Activated CD8-positive, alpha-beta T cell treated with anti-CD3 and anti-CD28 coated beads, Interleukin-2, amount 10 ng/mL, durations not matched to agents 7 days and 5 days (primary cell): ENCODE results near the gene MPP2. TPM values are rescaled to one million over a fixed set of nuclear protein-coding genes. Genes with fewer than 3 reads are reported as not detected.
"Not testable (repeated sequence)": the region's sequence is repeated elsewhere in the genome, so short reads cannot be mapped to it uniquely, and the experiment has no call there.

ENCODE experiments used
- ATAC-seq: fragments of 150-1000 bp; cut with Tn5 transposase; one replicate; pipeline ENCODE4 v1.10.0; 2021; ENCODE audit warnings: moderate library complexity
- CTCF ChIA-PET: fragments of 350-600 bp; sonication (Branson Sonifier 250); formaldehyde crosslinking; loops from one replicate; lab custom pipeline; 2021; ENCODE audit warnings: antibody characterized with exemption; lab: Charles Lee
- POLR2A ChIA-PET: fragments of 350-600 bp; sonication (Branson Sonifier 250); formaldehyde crosslinking; loops from one replicate; lab custom pipeline; 2021; ENCODE audit warnings: antibody characterized with exemption; lab: Charles Lee
- DNase-seq: peaks from one replicate; pipeline ENCODE4 v3.0.0-alpha.2; 2020
- H3K27ac Mint-ChIP-seq: one replicate; pipeline ENCODE4 v1.8.0; 2021; ENCODE audit warnings: mild to moderate bottlenecking, mixed read lengths
- H3K27me3 Mint-ChIP-seq: one replicate; pipeline ENCODE4 v1.8.0; 2021; ENCODE audit warnings: low read depth, mixed read lengths
- H3K36me3 Mint-ChIP-seq: one replicate; pipeline ENCODE4 v1.8.0; 2021; ENCODE audit warnings: low read depth, mixed read lengths
- H3K4me1 Mint-ChIP-seq: one replicate; pipeline ENCODE4 v1.8.0; 2021; ENCODE audit warnings: low read depth, mixed read lengths
- H3K4me3 Mint-ChIP-seq: one replicate; pipeline ENCODE4 v1.8.0; 2021; ENCODE audit warnings: mild to moderate bottlenecking, mixed read lengths
- H3K9me3 Mint-ChIP-seq: one replicate; pipeline ENCODE4 v1.8.0; 2022; ENCODE audit warnings: mixed read lengths; ENCODE audit not compliant: insufficient read depth
- total RNA-seq, 2 experiments: library from RNA; stranded (reverse); gene quantifications; one replicate each; pipeline ENCODE4 v1.2.3, GENCODE V29; 2021

Gene MPP2
- total RNA-seq, 2 experiments from 2014 or later: 1.2 to 1.8 TPM

DNA sequence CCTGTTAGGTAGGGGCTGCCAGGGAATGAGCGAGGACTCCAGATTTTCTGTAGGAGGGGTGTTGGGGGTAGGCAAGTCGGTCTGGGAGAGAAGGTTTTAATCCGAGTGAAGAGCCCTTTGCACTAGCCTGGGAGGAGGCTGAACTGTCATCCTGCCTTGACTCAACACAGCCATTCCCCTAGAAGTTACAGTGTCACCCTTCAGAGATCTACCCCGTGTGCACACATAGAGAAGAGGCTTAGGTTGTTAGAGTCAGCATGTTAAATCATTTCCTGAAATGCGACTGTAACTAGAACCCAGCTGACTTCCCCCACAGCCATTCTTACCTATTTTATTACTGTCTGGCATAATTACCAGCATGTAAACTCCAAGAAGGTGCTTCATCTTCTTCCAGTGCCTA lies 20.6 kb upstream of the MPP2 start:
- peak overlapping the region; percentile 76 for H3K27ac Mint-ChIP-seq
- peak; percentile 76 for ATAC-seq
- peaks cover 12% of the 10 kb centered on the region for H3K27me3 Mint-ChIP-seq
- H3K9me3 Mint-ChIP-seq, H3K36me3 Mint-ChIP-seq, DNase-seq, POLR2A ChIA-PET: not testable (repeated sequence)
- CTCF ChIA-PET: interaction anchor here (0.6 to 1.2 kb wide), 7 partner anchors 9 to 50 kb away, joined by 3 to 16 read pairs (median 3); partner anchors contain the start of gene PPY
- peak overlapping the region; percentile 60 for H3K4me3 Mint-ChIP-seq
- peaks cover 33% of the 10 kb centered on the region for H3K4me1 Mint-ChIP-seq

DNA sequence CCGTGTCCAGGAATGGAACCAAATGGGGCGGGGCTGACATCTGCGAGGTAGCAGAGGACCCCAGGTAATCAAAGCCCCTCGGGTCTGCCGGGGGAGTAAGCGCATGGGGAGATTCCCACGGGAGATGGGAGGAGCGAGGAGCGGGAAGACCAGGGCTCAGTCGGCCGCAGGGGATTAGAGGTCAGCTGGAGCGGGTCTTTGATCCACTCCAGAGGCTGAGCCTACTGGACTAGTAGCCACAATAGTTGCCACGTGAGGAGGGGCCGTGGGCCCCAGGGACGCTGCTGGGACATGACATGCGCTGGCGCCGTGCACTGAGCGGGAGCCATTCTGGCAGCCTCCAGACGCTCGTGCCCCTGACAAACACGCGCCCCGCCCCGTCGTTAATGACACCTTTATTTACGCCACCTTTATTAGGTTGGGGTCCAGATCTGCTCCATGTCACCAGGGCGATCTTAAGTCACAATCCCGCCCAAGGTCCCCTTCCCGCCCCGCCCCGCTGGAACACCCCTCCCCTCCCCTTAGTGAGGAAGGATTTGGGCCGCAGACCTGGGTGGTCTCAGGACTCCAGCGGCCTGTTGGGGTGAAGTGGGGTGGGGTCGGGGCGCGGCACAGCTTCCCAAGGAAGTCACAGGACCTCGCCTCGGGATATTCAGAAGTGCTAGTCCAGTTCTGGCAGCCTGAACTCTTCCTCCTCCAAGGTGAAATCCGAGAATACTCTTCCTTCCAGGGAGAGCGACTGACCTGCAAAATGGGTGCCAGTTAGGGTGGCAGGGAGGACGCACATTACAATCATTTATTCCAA lies 19.9 kb upstream of the MPP2 start:
- no peak for ATAC-seq
- Mint-ChIP-seq H3K4me1 (peaks cover 33% of the 10 kb centered on the region), H3K9me3 (no peaks in the 10 kb centered on the region), H3K27me3 (peaks cover 12% of the 10 kb centered on the region), H3K4me3 (peak overlapping the region; percentile 60), H3K27ac (peak overlapping the region; percentile 76), H3K36me3 (no peaks in the 10 kb centered on the region)
- ChIA-PET CTCF (interaction anchor here (2.4 to 4.4 kb wide), 2 partner anchors 16 to 17 kb away, joined by 20 to 36 read pairs; partner anchors contain the start of gene PPY), POLR2A (no interaction called here)
- no peak for DNase-seq

DNA sequence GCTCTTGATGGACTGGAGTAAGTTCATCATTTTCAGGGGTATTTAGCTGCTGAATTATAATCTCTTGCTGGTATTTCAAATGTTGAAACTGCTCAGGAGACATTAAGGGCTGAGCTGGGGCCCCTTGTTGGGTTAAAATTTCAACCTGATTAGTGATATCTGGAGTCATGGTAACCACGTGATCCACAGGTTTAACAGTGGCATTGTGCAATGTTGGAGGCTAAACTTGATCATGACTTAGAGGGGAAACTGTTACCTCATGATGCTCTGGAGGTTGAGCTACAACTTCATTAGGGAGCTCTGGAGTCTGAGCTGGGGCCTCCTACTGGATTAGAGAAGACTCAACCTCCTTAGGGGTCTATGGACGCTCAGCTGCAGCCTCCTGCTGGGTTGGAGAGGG lies 17.2 kb upstream of the MPP2 start:
- Mint-ChIP-seq H3K36me3 (no peaks in the 10 kb centered on the region), H3K9me3 (no peaks in the 10 kb centered on the region), H3K4me1 (peaks cover 30% of the 10 kb centered on the region), H3K27ac (no peak overlapping the region), H3K27me3 (peaks cover 12% of the 10 kb centered on the region), H3K4me3 (no peak overlapping the region)
- no peak for DNase-seq
- ATAC-seq: no peak
- CTCF ChIA-PET: interaction anchor here (1.1 to 4.4 kb wide), 8 partner anchors 8 to 117 kb away, joined by 3 to 36 read pairs (median 5); no protein-coding TSS in a partner anchor
- POLR2A ChIA-PET: no interaction called here

DNA sequence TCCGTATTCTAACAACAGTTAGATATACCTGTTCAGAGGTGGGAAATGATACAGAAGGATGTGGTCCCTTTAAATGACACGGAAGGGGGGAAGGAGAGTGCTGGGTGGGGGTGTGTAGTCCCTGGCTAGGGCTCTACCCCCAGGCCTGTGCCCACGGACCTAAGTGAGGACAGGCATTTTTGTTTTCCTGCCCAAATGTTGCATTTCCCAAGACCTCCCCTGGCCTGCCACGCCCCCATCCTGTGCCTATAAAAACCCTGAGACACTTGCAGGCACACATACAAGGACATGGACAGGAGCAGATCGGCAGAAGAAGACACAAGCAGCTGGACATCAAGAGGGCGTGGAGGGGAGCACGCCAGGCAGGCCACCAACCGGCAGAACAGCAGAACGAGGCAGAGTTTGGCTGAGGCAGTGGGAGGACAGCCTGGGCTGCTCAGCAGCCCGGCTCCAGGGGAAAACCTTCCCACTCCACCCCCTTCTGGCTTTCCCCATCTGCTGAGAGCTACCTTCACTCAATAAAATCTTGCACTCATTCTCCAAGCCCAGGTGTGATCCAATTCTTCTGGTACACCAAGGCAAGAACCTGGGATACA lies 13.3 kb upstream of the MPP2 start:
- Mint-ChIP-seq H3K4me1 (peaks cover 30% of the 10 kb centered on the region), H3K36me3 (no peaks in the 10 kb centered on the region), H3K27me3 (peaks cover 8% of the 10 kb centered on the region), H3K9me3 (no peaks in the 10 kb centered on the region), H3K4me3 (no peak overlapping the region), H3K27ac (no peak overlapping the region)
- ATAC-seq (no peak), DNase-seq (no peak)
- POLR2A ChIA-PET: no interaction called here
- CTCF ChIA-PET: interaction anchor here (2.0 kb wide), 1 partner anchor 11 kb away, joined by 9 read pairs; no protein-coding TSS in a partner anchor

DNA sequence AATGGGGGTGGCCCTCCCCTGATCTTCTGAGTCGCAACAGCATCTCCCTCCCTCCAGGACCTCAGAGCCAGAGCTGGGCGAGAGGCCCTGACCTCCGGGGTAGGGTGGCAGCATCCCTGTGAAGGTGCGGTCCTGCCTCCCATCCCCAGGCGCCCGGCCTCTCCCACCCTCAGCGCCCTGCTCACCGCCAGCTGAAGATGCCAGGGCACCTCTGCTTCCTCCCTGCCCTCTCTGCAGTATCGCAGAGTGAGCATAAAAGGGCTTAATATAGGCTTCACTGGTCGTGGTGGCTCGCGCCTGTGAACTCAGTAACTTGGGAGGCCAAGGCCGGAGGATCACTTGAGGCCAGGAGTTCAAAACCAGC lies 10.7 kb upstream of the MPP2 start:
- H3K9me3 Mint-ChIP-seq: no peaks in the 10 kb centered on the region
- H3K4me3 Mint-ChIP-seq: peak overlapping the region; percentile 73
- POLR2A ChIA-PET: interaction anchor here (1.1 kb wide), 1 partner anchor 76 kb away, joined by 3 read pairs; no protein-coding TSS in a partner anchor
- peak overlapping the region; percentile 80 for H3K27ac Mint-ChIP-seq
- H3K36me3 Mint-ChIP-seq: no peaks in the 10 kb centered on the region
- peaks cover 18% of the 10 kb centered on the region for H3K4me1 Mint-ChIP-seq
- CTCF ChIA-PET: interaction anchor here (1.3 to 1.7 kb wide), 4 partner anchors 9 to 80 kb away, joined by 5 to 7 read pairs (median 6); no protein-coding TSS in a partner anchor
- H3K27me3 Mint-ChIP-seq: peaks cover 3% of the 10 kb centered on the region
- DNase-seq (no peak), ATAC-seq (no peak)

DNA sequence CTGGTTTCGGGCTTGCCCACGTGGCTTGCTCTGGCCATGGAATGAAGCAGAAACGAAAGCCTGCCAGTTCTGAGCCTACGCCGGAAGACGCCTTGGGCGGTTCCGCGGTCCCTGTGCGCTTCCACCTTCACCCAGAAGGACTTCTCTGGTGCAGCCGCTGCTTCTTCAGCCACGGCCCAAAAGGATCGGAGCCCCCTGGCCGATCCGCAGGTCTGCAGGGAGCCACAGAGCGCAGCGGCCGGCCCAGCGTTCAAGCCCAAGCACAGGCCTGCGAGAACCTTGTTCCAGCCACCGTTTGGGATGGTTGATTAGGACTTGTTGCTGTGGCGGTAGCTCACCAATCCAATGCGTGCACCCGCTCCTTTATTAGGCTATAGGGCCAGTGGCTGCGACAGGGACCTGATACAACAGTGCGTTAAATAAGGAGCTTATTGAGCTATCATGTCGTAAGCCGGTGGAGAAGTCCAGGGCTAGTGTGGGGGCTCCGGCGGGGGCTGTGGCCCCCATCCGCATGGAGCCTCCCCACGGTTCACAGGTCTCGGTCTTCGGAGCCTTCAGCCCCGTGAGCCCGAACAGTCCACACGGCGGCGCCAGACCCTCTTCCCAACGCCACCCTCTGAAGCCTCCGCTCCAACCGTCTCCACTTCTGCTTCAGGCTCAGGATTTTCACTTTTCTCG lies 10.2 kb upstream of the MPP2 start:
- H3K27me3 Mint-ChIP-seq: peaks cover 2% of the 10 kb centered on the region
- ATAC-seq (peak; percentile 85), DNase-seq (peak; percentile 64)
- H3K4me1 Mint-ChIP-seq: peaks cover 18% of the 10 kb centered on the region
- H3K9me3 Mint-ChIP-seq: no peaks in the 10 kb centered on the region
- ChIA-PET POLR2A (interaction anchor here (1.1 kb wide), 1 partner anchor 76 kb away, joined by 3 read pairs; no protein-coding TSS in a partner anchor), CTCF (interaction anchor here (1.3 to 1.7 kb wide), 5 partner anchors 9 to 81 kb away, joined by 5 to 7 read pairs (median 6); no protein-coding TSS in a partner anchor)
- H3K4me3 Mint-ChIP-seq: peak overlapping the region; percentile 73
- no peaks in the 10 kb centered on the region for H3K36me3 Mint-ChIP-seq
- H3K27ac Mint-ChIP-seq: peak overlapping the region; percentile 80

DNA sequence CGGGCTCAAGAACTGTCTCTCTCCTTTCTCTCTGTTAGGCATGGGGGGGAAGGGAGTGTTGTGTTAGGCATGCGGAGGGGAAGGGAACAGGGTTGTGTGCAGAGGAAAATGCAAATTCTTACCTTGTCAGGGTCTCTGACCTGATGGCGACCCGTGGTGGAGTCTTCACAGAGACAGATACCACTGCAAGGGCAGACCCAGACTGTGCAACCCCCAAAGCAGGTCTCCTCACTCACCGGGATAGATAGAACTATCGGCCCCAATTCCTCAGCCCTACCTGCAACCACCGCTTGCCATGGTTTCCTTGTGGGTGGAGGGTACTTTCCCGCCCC lies 9.6 kb upstream of the MPP2 start:
- Mint-ChIP-seq H3K36me3 (no peaks in the 10 kb centered on the region), H3K4me3 (peak overlapping the region; percentile 73), H3K27ac (peak overlapping the region; percentile 80), H3K27me3 (peaks cover 2% of the 10 kb centered on the region), H3K4me1 (peaks cover 18% of the 10 kb centered on the region), H3K9me3 (no peaks in the 10 kb centered on the region)
- ChIA-PET POLR2A (no interaction called here), CTCF (interaction anchor here (0.8 to 3.3 kb wide), 6 partner anchors 8 to 38 kb away, joined by 3 to 17 read pairs (median 6); partner anchors contain the start of genes MPP2 and PPY)
- ATAC-seq: no peak
- DNase-seq: no peak

DNA sequence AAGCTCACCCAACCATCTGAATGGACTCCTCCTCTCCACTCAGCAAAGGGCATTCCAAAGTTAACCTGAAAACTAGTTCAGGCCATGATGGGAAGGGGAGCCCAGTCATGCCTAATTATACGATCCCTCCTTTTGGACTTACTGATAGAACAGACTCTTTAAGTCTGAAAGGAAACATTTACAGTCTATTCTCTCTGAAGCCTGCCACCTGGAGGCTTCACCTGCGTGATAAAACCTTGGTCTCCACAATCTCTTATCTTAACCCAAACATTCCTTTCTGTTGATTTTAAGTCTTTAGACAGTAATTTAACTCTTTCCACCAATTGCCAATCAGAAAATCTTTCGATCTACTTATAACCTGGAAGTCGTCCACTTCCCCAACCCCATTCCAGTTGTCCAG lies 9.0 kb upstream of the MPP2 start:
- Mint-ChIP-seq H3K27me3 (peaks cover 2% of the 10 kb centered on the region), H3K9me3 (no peaks in the 10 kb centered on the region), H3K4me3 (no peak overlapping the region), H3K27ac (no peak overlapping the region), H3K36me3 (no peaks in the 10 kb centered on the region), H3K4me1 (peaks cover 18% of the 10 kb centered on the region)
- ATAC-seq (no peak), DNase-seq (no peak)
- CTCF ChIA-PET: interaction anchor here (0.8 to 3.3 kb wide), 4 partner anchors 8 to 38 kb away, joined by 3 to 17 read pairs (median 6); partner anchors contain the start of genes MPP2 and PPY
- POLR2A ChIA-PET: no interaction called here

DNA sequence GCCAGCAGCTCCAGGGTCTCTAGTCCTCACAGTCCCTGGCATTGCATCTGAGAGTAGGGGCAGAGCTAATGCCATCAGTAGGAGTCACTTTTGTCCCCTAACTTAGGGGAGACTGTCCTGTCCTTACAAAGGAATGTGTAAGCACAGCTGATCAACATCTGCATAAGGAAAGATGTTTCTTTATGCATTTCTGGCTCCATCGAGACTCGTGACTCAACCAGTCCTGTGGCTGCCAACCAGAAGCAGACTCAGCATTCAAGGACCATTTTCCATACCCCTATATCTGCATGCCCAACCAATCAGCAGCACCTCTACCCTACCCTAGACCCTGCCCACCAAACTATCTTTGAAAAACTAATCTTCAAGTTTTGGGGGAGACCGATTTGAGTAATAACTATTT lies 8.2 kb upstream of the MPP2 start:
- ChIA-PET CTCF (interaction anchor here (1.1 to 3.3 kb wide), 2 partner anchors 9 to 28 kb away, joined by 5 to 17 read pairs; partner anchors contain the start of gene PPY), POLR2A (no interaction called here)
- no peak overlapping the region for H3K4me3 Mint-ChIP-seq
- H3K27ac Mint-ChIP-seq: no peak overlapping the region
- H3K36me3 Mint-ChIP-seq: no peaks in the 10 kb centered on the region
- no peaks in the 10 kb centered on the region for H3K9me3 Mint-ChIP-seq
- peaks cover 18% of the 10 kb centered on the region for H3K4me1 Mint-ChIP-seq
- no peak for ATAC-seq
- peaks cover 2% of the 10 kb centered on the region for H3K27me3 Mint-ChIP-seq
- no peak for DNase-seq

DNA sequence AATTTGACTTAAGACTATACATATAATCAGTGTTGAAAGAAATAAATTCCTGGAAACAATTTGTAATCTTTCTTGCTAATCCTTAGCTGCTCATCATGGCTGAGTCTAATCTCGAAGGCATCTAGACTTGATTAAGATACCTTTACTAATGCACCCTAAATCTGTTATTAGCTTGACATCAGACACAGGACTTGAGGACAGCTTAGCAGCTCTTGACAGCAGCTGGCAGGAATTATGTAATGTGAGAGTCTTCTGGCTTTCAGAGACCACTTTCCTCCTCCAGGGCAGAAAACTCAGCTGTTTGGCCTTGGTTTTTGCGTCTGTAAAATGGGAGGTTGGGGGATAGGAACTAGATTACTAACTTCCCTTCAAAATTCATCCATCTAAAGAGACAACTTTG lies 7.1 kb upstream of the MPP2 start:
- Mint-ChIP-seq H3K4me1 (peaks cover 18% of the 10 kb centered on the region), H3K27ac (no peak overlapping the region), H3K27me3 (peaks cover 6% of the 10 kb centered on the region), H3K9me3 (no peaks in the 10 kb centered on the region), H3K36me3 (no peaks in the 10 kb centered on the region), H3K4me3 (no peak overlapping the region)
- ATAC-seq (no peak), DNase-seq (no peak)
- CTCF ChIA-PET: interaction anchor here (0.5 to 3.3 kb wide), 9 partner anchors 11 to 254 kb away, joined by 3 to 17 read pairs (median 5); partner anchors contain the start of gene PPY
- POLR2A ChIA-PET: no interaction called here

DNA sequence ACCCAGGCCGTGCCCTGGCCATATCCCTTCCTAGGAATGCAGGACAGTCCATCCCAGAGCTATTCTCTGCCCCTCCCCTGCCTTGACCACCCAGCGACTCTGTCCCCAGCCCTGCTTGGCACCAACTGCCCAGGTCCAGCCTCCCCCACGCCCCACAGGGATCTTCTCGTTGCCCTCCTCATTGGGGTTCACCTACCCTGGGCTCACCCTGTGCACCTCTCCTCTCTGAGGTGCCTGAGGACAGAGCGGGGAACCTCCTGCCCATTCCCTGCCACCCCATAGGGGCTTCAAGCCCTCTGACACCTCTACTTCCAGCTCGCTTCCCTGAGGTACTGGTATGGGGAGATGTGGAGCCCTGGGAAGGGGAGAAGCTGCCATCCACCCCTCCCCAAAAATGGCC lies 6.2 kb upstream of the MPP2 start:
- Mint-ChIP-seq H3K4me3 (no peak overlapping the region), H3K27me3 (peaks cover 5% of the 10 kb centered on the region), H3K27ac (no peak overlapping the region), H3K36me3 (no peaks in the 10 kb centered on the region), H3K4me1 (peaks cover 15% of the 10 kb centered on the region), H3K9me3 (no peaks in the 10 kb centered on the region)
- ChIA-PET POLR2A (no interaction called here), CTCF (interaction anchor here (1.1 to 3.3 kb wide), 6 partner anchors 10 to 80 kb away, joined by 5 to 17 read pairs (median 6); partner anchors contain the start of gene PPY)
- no peak for ATAC-seq
- no peak for DNase-seq
